ENCODE data around the gene MAP3K8. TPM values are rescaled to one million over a fixed set of nuclear protein-coding genes. Genes with fewer than 3 reads are reported as not detected.

Gene MAP3K8
- total RNA-seq, 1 donor from 2014 or later = 33.7 TPM

GRCh38 chr10:30390207-30390606 lies 43.8 kb upstream of the MAP3K8 start:
- no peaks in the 10 kb centered on the region for H3K9me3 ChIP-seq
- intact Hi-C loops (cut with DNase I) = no loop called here

GRCh38 chr10:30391266-30391665 lies 42.7 kb upstream of the MAP3K8 start:
- Histone ChIP-seq H3K27me3 (no peaks in the 10 kb centered on the region), H3K9me3 (no peaks in the 10 kb centered on the region), H3K27ac (no peak overlapping the region), H3K36me3 (no peaks in the 10 kb centered on the region), H3K4me3 (no peak overlapping the region), H3K4me1 (no peaks in the 10 kb centered on the region)
- intact Hi-C loops (cut with DNase I) = no loop called here
- no peak for TF ChIP-seq CTCF (IDR thresholded peaks at IDR 0.05)
- DNase-seq (no peak), ATAC-seq (no peak)

More at GRCh38 chr10:30390207-30390606, 43.8 kb upstream of the MAP3K8 start:
- Histone ChIP-seq H3K4me1 (peaks cover under 1% of the 10 kb centered on the region), H3K4me3 (no peak overlapping the region), H3K36me3 (no peaks in the 10 kb centered on the region), H3K27ac (no peak overlapping the region), H3K27me3 (no peaks in the 10 kb centered on the region)
- no peak for TF ChIP-seq CTCF (IDR thresholded peaks at IDR 0.05)
- ATAC-seq = no peak
- no peak for DNase-seq

- peak overlapping the region; percentile 10 for H3K4me3 ChIP-seq
- H3K9me3 ChIP-seq = no peaks in the 10 kb centered on the region
- ATAC-seq = peak; percentile 100
- no peaks in the 10 kb centered on the region for H3K4me1 ChIP-seq
- peak; percentile 94 for TF ChIP-seq CTCF (IDR thresholded peaks at IDR 0.05)
- no peak overlapping the region for H3K27ac ChIP-seq
- intact Hi-C loops (cut with DNase I) = no loop called here
- DNase-seq = peak; percentile 85
- no peaks in the 10 kb centered on the region for H3K27me3 ChIP-seq
- H3K36me3 ChIP-seq = no peaks in the 10 kb centered on the region
Measured at GRCh38 chr10:30392564-30392990, 41.4 kb upstream of the MAP3K8 start.

- DNase-seq = no peak
- H3K36me3 ChIP-seq = no peaks in the 10 kb centered on the region
- TF ChIP-seq CTCF (IDR thresholded peaks at IDR 0.05) = no peak
- H3K27me3 ChIP-seq = no peaks in the 10 kb centered on the region
- H3K9me3 ChIP-seq = no peaks in the 10 kb centered on the region
- H3K4me1 ChIP-seq = no peaks in the 10 kb centered on the region
- ATAC-seq = no peak
- H3K4me3 ChIP-seq = no peak overlapping the region
- H3K27ac ChIP-seq = no peak overlapping the region
- intact Hi-C loops (cut with DNase I) = no loop called here
Measured at GRCh38 chr10:30396293-30396692, 37.7 kb upstream of the MAP3K8 start.

GRCh38 chr10:30396698-30397097 lies 37.3 kb upstream of the MAP3K8 start:
- no peak for TF ChIP-seq CTCF (IDR thresholded peaks at IDR 0.05)
- DNase-seq (no peak), ATAC-seq (no peak)
- H3K9me3 ChIP-seq = no peaks in the 10 kb centered on the region
- no peak overlapping the region for H3K4me3 ChIP-seq
- H3K36me3 ChIP-seq = no peaks in the 10 kb centered on the region
- intact Hi-C loops (cut with DNase I) = no loop called here
- no peaks in the 10 kb centered on the region for H3K27me3 ChIP-seq
- H3K27ac ChIP-seq = no peak overlapping the region
- H3K4me1 ChIP-seq = no peaks in the 10 kb centered on the region

GRCh38 chr10:30398193-30398592 lies 35.8 kb upstream of the MAP3K8 start:
- no peak overlapping the region for H3K27ac ChIP-seq
- TF ChIP-seq CTCF (IDR thresholded peaks at IDR 0.05) = no peak
- intact Hi-C loops (cut with DNase I) = no loop called here
- ATAC-seq = no peak
- H3K27me3 ChIP-seq = no peaks in the 10 kb centered on the region
- H3K4me1 ChIP-seq = no peaks in the 10 kb centered on the region
- no peak for DNase-seq
- H3K9me3 ChIP-seq = no peaks in the 10 kb centered on the region
- no peaks in the 10 kb centered on the region for H3K36me3 ChIP-seq
- H3K4me3 ChIP-seq = no peak overlapping the region

All from upper lobe of right lung (tissue), 1 donor.